HuH-7 (cell line): Measurements from ENCODE around the gene NSUN6.
"Not testable (repeated sequence)": the region's sequence is repeated elsewhere in the genome, so short reads cannot be mapped to it uniquely, and the experiment has no call there.

Source experiments
- DNase-seq: peaks from one replicate; pipeline ENCODE4 v3.0.0; 2011; ENCODE audit warnings: low spot score

Gene NSUN6

GRCh38 chr10:18659819-18660535 lies 8.6 kb upstream of the NSUN6 start:
- no peak for DNase-seq

GRCh38 chr10:18659125-18659818 lies 7.9 kb upstream of the NSUN6 start, which contains the start of gene ARL5B:
TSS of gene ARL5B (plus strand) at chr10:18659431. CDS start at chr10:18659638, 207 bp downstream.
- peak; percentile 92 for DNase-seq

- no peak for DNase-seq
Observed at GRCh38 chr10:18658271-18659124, 7.1 kb upstream of the NSUN6 start.

- DNase-seq, result no peak
Observed at GRCh38 chr10:18656724-18657123, 5.3 kb upstream of the NSUN6 start.

GRCh38 chr10:18653112-18653511 lies 1.7 kb upstream of the NSUN6 start:
- DNase-seq, result no peak

GRCh38 chr10:18650404-18650997 lies 886 bp downstream of the NSUN6 start:
- DNase-seq, result no peak

- DNase-seq, result no peak
Observed at GRCh38 chr10:18649364-18649959, 1.9 kb downstream of the NSUN6 start.

- DNase-seq, result no peak
Observed at GRCh38 chr10:18647945-18648344, 3.4 kb downstream of the NSUN6 start.

- no peak for DNase-seq
Observed at GRCh38 chr10:18647151-18647550, 4.2 kb downstream of the NSUN6 start.

- DNase-seq, result not testable (repeated sequence)
Observed at GRCh38 chr10:18639719-18640118, 11.7 kb downstream of the NSUN6 start.

- not testable (repeated sequence) for DNase-seq
Observed at GRCh38 chr10:18637400-18637799, 14.0 kb downstream of the NSUN6 start.

- no peak for DNase-seq
Observed at GRCh38 chr10:18635995-18636394, 15.4 kb downstream of the NSUN6 start.

- DNase-seq, result not testable (repeated sequence)
Observed at GRCh38 chr10:18632500-18632899, 18.9 kb downstream of the NSUN6 start.

- DNase-seq, result not testable (repeated sequence)
Observed at GRCh38 chr10:18627452-18628018, 23.9 kb downstream of the NSUN6 start.

- no peak for DNase-seq
Observed at GRCh38 chr10:18625886-18626285, 25.5 kb downstream of the NSUN6 start.

GRCh38 chr10:18623671-18624070 lies 27.7 kb downstream of the NSUN6 start:
- DNase-seq, result not testable (repeated sequence)

GRCh38 chr10:18620856-18621255 lies 30.5 kb downstream of the NSUN6 start:
- no peak for DNase-seq

GRCh38 chr10:18619016-18619415 lies 32.4 kb downstream of the NSUN6 start:
- DNase-seq, result no peak

- DNase-seq, result no peak
Observed at GRCh38 chr10:18616337-18616736, 35.0 kb downstream of the NSUN6 start.

- peak; percentile 28 for DNase-seq
Observed at GRCh38 chr10:18615618-18616017, 35.8 kb downstream of the NSUN6 start.

GRCh38 chr10:18611168-18611567 lies 40.2 kb downstream of the NSUN6 start:
- no peak for DNase-seq
